GM12874 (cell line): Measurements from ENCODE around the gene SLAMF6.

Experiments used
- TF ChIP-seq, protein P1 (sequence below): IDR thresholded peaks from 2 replicates; pipeline ENCODE4 v1.5.1; 2011; ENCODE audit warnings: low read depth, mild to moderate bottlenecking, control low read depth, low read length, moderate library complexity; ENCODE audit not compliant: insufficient read depth

Gene SLAMF6

GRCh38 chr1:160455153-160455517 lies 67.9 kb downstream of the SLAMF6 start:
- TF ChIP-seq, protein P1, sequence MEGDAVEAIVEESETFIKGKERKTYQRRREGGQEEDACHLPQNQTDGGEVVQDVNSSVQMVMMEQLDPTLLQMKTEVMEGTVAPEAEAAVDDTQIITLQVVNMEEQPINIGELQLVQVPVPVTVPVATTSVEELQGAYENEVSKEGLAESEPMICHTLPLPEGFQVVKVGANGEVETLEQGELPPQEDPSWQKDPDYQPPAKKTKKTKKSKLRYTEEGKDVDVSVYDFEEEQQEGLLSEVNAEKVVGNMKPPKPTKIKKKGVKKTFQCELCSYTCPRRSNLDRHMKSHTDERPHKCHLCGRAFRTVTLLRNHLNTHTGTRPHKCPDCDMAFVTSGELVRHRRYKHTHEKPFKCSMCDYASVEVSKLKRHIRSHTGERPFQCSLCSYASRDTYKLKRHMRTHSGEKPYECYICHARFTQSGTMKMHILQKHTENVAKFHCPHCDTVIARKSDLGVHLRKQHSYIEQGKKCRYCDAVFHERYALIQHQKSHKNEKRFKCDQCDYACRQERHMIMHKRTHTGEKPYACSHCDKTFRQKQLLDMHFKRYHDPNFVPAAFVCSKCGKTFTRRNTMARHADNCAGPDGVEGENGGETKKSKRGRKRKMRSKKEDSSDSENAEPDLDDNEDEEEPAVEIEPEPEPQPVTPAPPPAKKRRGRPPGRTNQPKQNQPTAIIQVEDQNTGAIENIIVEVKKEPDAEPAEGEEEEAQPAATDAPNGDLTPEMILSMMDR: no peak

GRCh38 chr1:160454371-160455152 lies 68.5 kb downstream of the SLAMF6 start:
- TF ChIP-seq, protein P1: no peak

GRCh38 chr1:160453443-160453842 lies 69.6 kb downstream of the SLAMF6 start:
- TF ChIP-seq, protein P1: no peak

DNA sequence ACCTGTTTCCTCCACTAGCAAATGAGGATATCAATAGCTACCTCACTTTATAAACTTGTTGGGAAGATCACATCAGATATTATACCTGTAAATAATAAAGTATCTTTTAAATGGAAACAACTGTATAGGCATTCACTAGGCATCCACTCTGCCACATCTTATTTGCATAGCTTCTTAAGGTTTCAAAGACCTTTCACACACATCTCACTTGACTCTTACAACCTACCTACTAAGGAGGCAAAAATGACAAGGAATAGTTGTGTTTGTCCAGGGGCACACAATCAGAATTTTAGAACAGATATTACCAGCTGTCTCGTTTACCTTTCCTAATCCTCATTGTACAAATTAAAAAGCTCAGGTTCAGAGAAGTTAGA lies 71.2 kb downstream of the SLAMF6 start:
- TF ChIP-seq, protein P1: no peak

GRCh38 chr1:160451119-160451858 lies 71.8 kb downstream of the SLAMF6 start:
- TF ChIP-seq, protein P1: no peak

DNA sequence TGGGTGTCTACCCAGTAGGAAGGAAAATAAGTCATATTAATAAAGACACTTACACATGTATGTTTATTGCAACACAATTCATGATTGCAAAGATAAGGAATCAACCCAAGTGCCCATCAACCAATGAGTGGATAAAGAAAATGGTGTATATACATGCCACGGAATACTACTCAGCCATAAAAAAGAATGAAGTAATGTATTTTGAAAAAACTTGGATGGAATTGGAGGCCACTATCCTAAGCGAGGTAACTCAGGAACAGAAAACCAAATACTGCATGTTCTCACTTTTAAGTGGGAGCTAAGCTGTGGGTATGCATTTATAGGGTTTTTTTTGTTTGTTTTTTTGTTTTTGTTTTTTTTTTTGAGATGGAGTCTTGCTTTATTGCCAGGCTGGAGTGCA lies 73.6 kb downstream of the SLAMF6 start:
- TF ChIP-seq, protein P1: no peak

DNA sequence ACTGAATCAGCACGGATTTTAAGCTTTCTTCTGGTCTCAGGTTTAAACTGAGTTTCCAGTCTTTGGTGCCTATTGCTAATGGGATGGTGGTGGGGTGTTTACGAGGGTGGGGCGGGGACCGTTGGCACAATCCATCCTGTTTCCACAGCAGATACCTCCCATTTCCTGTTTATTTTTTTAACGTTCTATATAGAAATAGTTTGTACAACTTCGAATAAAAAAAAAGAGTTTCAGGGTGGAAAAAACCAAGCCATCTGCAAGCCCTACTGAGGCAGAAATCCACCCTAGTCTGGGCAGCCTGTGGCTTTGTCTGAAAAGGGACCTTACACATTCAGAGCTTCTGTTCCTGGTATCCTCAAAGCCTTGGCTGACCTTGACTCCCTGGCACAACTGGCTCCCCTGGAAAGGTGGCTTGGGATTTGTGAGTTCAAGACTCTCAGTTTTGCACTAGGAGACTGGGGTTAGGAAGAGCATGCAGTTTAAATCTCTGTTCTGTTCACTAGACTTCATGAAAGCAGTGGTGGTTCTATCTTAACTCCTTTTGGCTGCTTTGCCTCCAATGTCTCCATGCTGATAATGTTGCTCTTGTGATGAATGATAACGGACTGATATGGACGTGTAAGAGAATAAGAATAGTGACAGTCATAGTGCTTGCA lies 76.0 kb downstream of the SLAMF6 start:
- TF ChIP-seq, protein P1: no peak
